ENCODE results near the gene TMEM97. TPM values are rescaled to one million over a fixed set of nuclear protein-coding genes. Genes with fewer than 3 reads are reported as not detected.

Gene TMEM97
- total RNA-seq, 1 donor from 2014 or later = 28.5 TPM

DNA sequence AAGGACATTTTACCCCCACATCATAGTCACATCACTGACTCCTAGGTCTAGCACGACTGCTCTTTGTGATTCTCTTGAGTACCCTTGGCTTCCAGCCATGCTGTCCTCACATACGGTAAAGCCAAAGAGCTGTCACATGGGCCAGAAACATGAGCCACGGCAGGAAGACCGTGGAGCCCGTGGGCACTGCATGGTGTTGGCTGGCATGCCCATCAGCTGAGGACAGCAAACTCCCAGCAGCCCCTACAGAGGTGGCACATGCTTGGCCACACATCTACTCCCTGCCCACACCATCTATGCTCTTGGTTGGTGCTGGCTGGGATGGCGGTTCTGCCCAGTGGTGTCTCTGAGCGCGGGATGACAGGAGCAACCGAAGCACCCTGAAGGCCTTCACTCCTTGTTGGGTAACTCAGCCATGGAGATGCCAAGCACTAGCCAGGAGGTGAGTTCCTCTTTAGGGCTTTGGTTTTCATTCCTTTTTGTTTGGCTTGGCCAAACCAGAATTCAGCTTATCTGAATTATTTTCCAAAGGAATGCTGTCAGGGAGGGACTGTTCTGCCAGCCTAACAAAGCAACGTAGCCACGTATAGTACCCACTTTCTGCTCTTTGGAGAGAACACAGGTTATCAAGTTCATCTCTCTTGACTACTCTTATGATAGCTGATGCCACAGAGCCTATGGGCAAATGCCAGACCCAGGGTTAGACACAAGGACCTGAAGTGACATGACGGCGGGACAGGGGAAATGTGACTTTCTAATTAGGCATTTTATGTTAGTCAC, 26.6 kb downstream of the TMEM97 start:
- H3K4me3 ChIP-seq (ENCODE audit: low read depth, low read length) = no peak overlapping the region
- TF ChIP-seq CTCF (conservative IDR thresholded peaks at IDR 0.05; ENCODE audit: low read depth, low read length) = no peak
- no peak for DNase-seq (ENCODE audit: low read depth)

GRCh38 chr17:28346199-28346580, 27.2 kb downstream of the TMEM97 start:
- DNase-seq (ENCODE audit: low read depth) = no peak
- no peak overlapping the region for H3K4me3 ChIP-seq (ENCODE audit: low read depth, low read length)
- no peak for TF ChIP-seq CTCF (conservative IDR thresholded peaks at IDR 0.05; ENCODE audit: low read depth, low read length)

DNA sequence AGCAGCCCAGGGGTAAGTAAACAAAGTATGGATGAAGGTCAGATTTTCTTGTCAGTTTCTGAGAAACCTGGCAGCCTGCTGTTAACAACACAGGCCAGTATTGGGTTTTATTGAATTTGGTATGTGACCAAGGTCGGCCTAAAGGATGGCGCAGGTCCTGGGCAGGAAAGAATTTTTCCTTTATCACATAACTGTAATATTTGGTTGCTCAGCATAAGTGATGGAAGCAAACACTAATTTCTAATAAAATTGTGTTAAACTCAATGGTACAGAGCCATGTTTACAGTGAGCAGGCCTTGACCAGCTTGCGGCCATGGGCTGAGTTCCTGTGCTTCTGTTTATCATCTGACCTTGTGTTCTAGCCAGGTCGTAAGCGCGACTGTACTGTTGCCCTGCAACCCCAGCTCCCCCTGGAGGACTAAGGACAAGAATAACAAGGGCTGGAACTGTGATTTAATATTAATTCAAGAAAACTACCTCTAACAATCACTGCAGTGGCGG, 27.8 kb downstream of the TMEM97 start:
- H3K4me3 ChIP-seq (ENCODE audit: low read depth, low read length) = no peak overlapping the region
- no peak for DNase-seq (ENCODE audit: low read depth)
- TF ChIP-seq CTCF (conservative IDR thresholded peaks at IDR 0.05; ENCODE audit: low read depth, low read length) = peak; percentile 44

DNA sequence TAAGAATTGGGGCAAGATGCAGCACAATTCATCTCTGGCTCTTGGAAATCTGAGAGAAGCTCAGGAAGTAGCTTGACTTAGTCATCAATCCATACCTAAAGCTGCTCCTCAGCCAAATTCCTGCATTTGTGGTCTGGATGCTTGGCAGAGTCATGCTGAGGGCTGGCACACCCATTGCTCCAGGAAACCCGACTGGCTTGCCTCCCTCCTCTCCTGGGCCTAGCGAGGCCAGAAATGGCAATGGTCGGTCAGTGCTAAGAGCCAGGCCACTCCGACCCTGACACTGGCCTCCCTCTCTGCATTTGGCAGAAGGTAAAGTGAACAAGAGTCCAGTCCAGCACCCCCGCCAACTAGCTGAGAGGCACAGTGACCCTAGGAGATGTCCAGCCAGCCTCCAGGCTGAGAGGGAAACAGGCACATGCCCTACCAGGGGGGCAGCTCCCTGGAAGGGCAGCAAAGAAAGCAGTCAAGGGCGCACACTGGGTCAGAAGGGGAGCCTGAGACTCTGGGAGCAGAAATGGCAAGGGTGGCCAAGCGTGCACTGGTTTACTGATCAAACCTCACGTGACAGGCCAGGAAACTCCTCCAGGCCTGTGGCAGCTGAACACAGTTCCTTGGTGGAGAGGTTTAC, 28.4 kb downstream of the TMEM97 start:
- no peak for DNase-seq (ENCODE audit: low read depth)
- no peak for TF ChIP-seq CTCF (conservative IDR thresholded peaks at IDR 0.05; ENCODE audit: low read depth, low read length)
- H3K4me3 ChIP-seq (ENCODE audit: low read depth, low read length) = no peak overlapping the region

DNA sequence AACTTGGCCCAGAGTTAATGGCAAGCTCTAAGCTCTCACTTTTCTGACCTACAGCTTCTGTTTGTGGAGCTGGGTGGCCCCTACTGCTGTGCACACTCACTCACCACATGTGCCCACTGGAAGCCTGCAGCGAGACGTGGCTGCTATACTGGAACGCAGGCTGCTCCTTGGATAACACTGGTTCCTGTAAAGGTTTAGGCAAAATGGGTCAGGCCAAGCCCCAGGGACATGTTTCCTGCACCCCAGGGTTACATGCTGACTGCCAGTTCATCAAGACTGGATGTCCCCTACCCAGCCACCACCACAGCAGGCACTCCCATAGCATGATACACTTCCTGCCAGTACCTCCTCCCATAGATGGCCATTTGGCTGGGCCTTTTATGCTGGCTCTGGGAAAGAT, 30.0 kb downstream of the TMEM97 start:
- no peak for TF ChIP-seq CTCF (conservative IDR thresholded peaks at IDR 0.05; ENCODE audit: low read depth, low read length)
- DNase-seq (ENCODE audit: low read depth) = no peak
- no peak overlapping the region for H3K4me3 ChIP-seq (ENCODE audit: low read depth, low read length)

- no peak overlapping the region for H3K4me3 ChIP-seq (ENCODE audit: low read depth, low read length)
- TF ChIP-seq CTCF (conservative IDR thresholded peaks at IDR 0.05; ENCODE audit: low read depth, low read length) = no peak
- DNase-seq (ENCODE audit: low read depth) = no peak
Measured at GRCh38 chr17:28350271-28350670, 31.3 kb downstream of the TMEM97 start.
